K562 (cell line): ENCODE measurements around the gene RPL26. TPM values are rescaled to one million over a fixed set of nuclear protein-coding genes. Genes with fewer than 3 reads are reported as not detected.

Source experiments
- ATAC-seq: fragments of 200-7000 bp; cut with Tn5 transposase; 3 replicates; pipeline ENCODE4 v1.9.1; 2020; ENCODE audit warnings: moderate library complexity
- BruUV-seq: library from RNA; stranded (reverse); fragments of 400-500 nt; replicated peaks from 2 replicates; lab custom pipeline; 2021; lab: Mats Ljungman, UMichigan
- CTCF ChIA-PET: fragments of 300-600 bp; formaldehyde crosslinking; extraction: SDS; loops from one replicate; lab custom pipeline; 2021; ENCODE audit warnings: low intra/inter-chr PET ratio; lab: Yijun Ruan, JAX
- POLR2A ChIA-PET: fragments of 300-600, 350-650 bp; sonication (Branson Sonifier 250); formaldehyde crosslinking; extraction: SDS; loops from one replicate; lab custom pipeline; 2021; ENCODE audit warnings: antibody characterized with exemption, inconsistent platforms; lab: Yijun Ruan, JAX
- DNase-seq, 4 experiments: peaks; one replicate each; pipeline versions ENCODE4 v3.0.0 to v3.0.0-alpha.2; 2011 to 2018; ENCODE audit warnings: low spot score in 3 of 4, mixed read lengths in 3 of 4; ENCODE audit errors: extremely low read depth in 1 of 4
- FAIRE-seq: peaks from 2 replicates; lab custom pipeline; 2011; peaks lifted over from hg19 to GRCh38; lab: Jason Lieb, UNC
- H2AFZ ChIP-seq: 2 replicates; pipeline ENCODE4 v1.6.0; 2011; ENCODE audit warnings: low read depth, low read length, control low read depth, inconsistent platforms
- H3K27ac ChIP-seq: fragments of 200-600 bp; 3 replicates; pipeline ENCODE4 v1.8.0; 2011; ENCODE audit warnings: low read depth, mild to moderate bottlenecking, control low read depth, inconsistent platforms, low read length, moderate library complexity, mixed read lengths; ENCODE audit errors: extremely low read depth
- H3K27me3 ChIP-seq, 2 experiments: fragments of 300-600 bp in 1 of 2; 2 replicates in 1 of 2; 3 replicates in 1 of 2; pipeline versions ENCODE4 v1.6.0 to v1.8.0; 2011; ENCODE audit warnings: inconsistent platforms in 2 of 2, low read length in 2 of 2, mild to moderate bottlenecking in 1 of 2, mixed read lengths in 1 of 2, moderate library complexity in 1 of 2; ENCODE audit not compliant: control insufficient read depth in 2 of 2, insufficient read depth in 2 of 2
- H3K36me3 ChIP-seq: fragments of 300-600 bp; 3 replicates; pipeline ENCODE4 v1.8.0; 2011; ENCODE audit warnings: mild to moderate bottlenecking, low read length, inconsistent platforms; ENCODE audit not compliant: control insufficient read depth, insufficient read depth
- H3K4me1 ChIP-seq, 2 experiments: fragments of 200-600 bp in 1 of 2; replicated peaks in 1 of 2; 2 replicates in 1 of 2; 3 replicates in 1 of 2; pipeline versions ENCODE4 v1.5.1 to v1.8.0; 2011; ENCODE audit warnings: inconsistent platforms in 2 of 2, low read length in 2 of 2, mild to moderate bottlenecking in 1 of 2, mixed read lengths in 1 of 2, moderate library complexity in 1 of 2; ENCODE audit not compliant: control insufficient read depth in 2 of 2, insufficient read depth in 2 of 2
- H3K4me2 ChIP-seq: 2 replicates; pipeline ENCODE4 v1.6.1; 2011; ENCODE audit warnings: low read length, control low read depth, inconsistent platforms, mixed read lengths; ENCODE audit not compliant: insufficient read depth
- H3K4me3 ChIP-seq: fragments of 200-600 bp; sonication (generic), shearing (Covaris generic); 2 replicates; pipeline ENCODE4 v1.5.1; 2016; ENCODE audit warnings: control low read depth, inconsistent platforms
- H3K79me2 ChIP-seq: fragments of 200-600 bp; 3 replicates; pipeline ENCODE4 v1.8.0; 2011; ENCODE audit warnings: low read length, inconsistent platforms; ENCODE audit not compliant: control insufficient read depth, insufficient read depth
- H3K9ac ChIP-seq, 2 experiments: 2 replicates each; pipeline versions ENCODE4 v1.6.0 to v1.6.1; 2011; ENCODE audit warnings: low read depth in 2 of 2, low read length in 2 of 2, control low read depth in 1 of 2, inconsistent platforms in 1 of 2, mild to moderate bottlenecking in 1 of 2, mixed read lengths in 1 of 2; ENCODE audit not compliant: insufficient read depth in 1 of 2
- H3K9me1 ChIP-seq: one replicate; pipeline ENCODE4 v1.6.0; 2011; ENCODE audit warnings: inconsistent platforms, mild to moderate bottlenecking, low read length, moderate library complexity; ENCODE audit not compliant: control insufficient read depth, insufficient read depth
- H3K9me3 ChIP-seq: replicated peaks from 2 replicates; pipeline ENCODE4 v1.5.1; 2011; ENCODE audit warnings: low read depth, low read length, inconsistent platforms; ENCODE audit not compliant: control insufficient read depth, insufficient read depth
- H4K20me1 ChIP-seq: replicated peaks from 2 replicates; pipeline ENCODE4 v1.6.1; 2011; ENCODE audit warnings: low read length, inconsistent platforms, mixed read lengths; ENCODE audit not compliant: control insufficient read depth, insufficient read depth
- NCOA6 ChIP-seq: fragments of 450-650 bp; IDR thresholded peaks from 2 replicates; pipeline ENCODE4 v1.6.1; 2017; ENCODE audit warnings: mild to moderate bottlenecking
- SRSF3 ChIP-seq: fragments of 200-400 bp; formaldehyde crosslinking; IDR thresholded peaks from 2 replicates; pipeline ENCODE4 v1.6.1; 2016; ENCODE audit warnings: mild to moderate bottlenecking, low read length, moderate library complexity; ENCODE audit not compliant: insufficient read depth
- THAP12 ChIP-seq: fragments of 250-450 bp; sonication (Bioruptor Pico); IDR thresholded peaks from 2 replicates; pipeline ENCODE4 v1.9.0; 2021; ENCODE audit warnings: mild to moderate bottlenecking, inconsistent platforms
- ZNF239 ChIP-seq: fragments of 250-450 bp; sonication (Bioruptor Pico); IDR thresholded peaks from 2 replicates; pipeline ENCODE4 v1.4.0; 2020; ENCODE audit warnings: mild to moderate bottlenecking
- ZNF277 ChIP-seq: fragments of 250-450 bp; sonication (Bioruptor Pico); IDR thresholded peaks from 2 replicates; pipeline ENCODE4 v1.8.0; 2022; ENCODE audit warnings: inconsistent platforms, mild to moderate bottlenecking, moderate library complexity, borderline replicate concordance
- ZNF655 ChIP-seq: fragments of 250-450 bp; sonication (Bioruptor Pico); IDR thresholded peaks from 2 replicates; pipeline ENCODE4 v1.5.0; 2021
- WGBS: fragments of 100-300 bp; shearing (Covaris generic); methylation state at CpG from one replicate; pipeline ENCODE4 v1.1.6; 2016; ENCODE audit warnings: low coverage, mixed read lengths; ENCODE audit not compliant: insufficient coverage; ENCODE audit errors: missing lambda C conversion rate; 5-methylcytosine and 5-hydroxymethylcytosine counted together
- in situ Hi-C: fragments of 300-500 bp; cut with MboI; formaldehyde crosslinking; loops from 4 replicates; pipeline ENCODE4 v1.15.0; 2018; ENCODE audit warnings: inconsistent platforms, mixed read lengths
- intact Hi-C: fragments of 100-400 bp; cut with micrococcal nuclease; formaldehyde crosslinking; loops from 2 replicates; pipeline ENCODE4 v1.14.2; 2022
- polyA plus RNA-seq, 8 experiments: library from polyadenylated mRNA; depleted of rRNA in 4 of 8; stranded (reverse) in 5 of 8; unstranded in 3 of 8; fragments of >200 nt; fragmentation: Nextera tagmentation in 2 of 8; fragmentation: Illumina TruSeq in 1 of 8; extraction: Ambion mirVana in 2 of 8; extraction: Trizol in 1 of 8; gene quantifications; 2 replicates each; pipeline versions ENCODE4 v1.2.1 to v1.2.3, GENCODE V29; 2011 to 2014; ENCODE audit warnings: inconsistent platforms in 1 of 8, missing spikeins in 1 of 8
- total RNA-seq, 7 experiments: library from RNA; depleted of rRNA in 6 of 7; stranded (reverse); fragments of >200 nt in 6 of 7; fragmentation: Illumina TruSeq in 2 of 7; extraction: Trizol in 2 of 7; gene quantifications; 2 replicates each; pipeline versions ENCODE4 v1.2.1 to v1.2.3, GENCODE V29; 2011 to 2021; ENCODE audit warnings: low replicate concordance in 1 of 7

RPL26 gene
- total and polyA plus RNA-seq, 9 of the 15 experiments (the other 6 are each of a cell fraction or from before 2014, with no cell fraction given), result 1,474 to 4,074 (median 2,904) TPM

- Histone ChIP-seq H4K20me1 (no peaks in the 10 kb centered on the region), H3K4me1 (peaks cover 5 to 10% of the 10 kb centered on the region in 2 experiments; a peak in 4 of 5 replicates), H3K79me2 (no peaks in the 10 kb centered on the region), H3K36me3 (no peaks in the 10 kb centered on the region), H3K4me2 (no peak overlapping the region), H3K9me3 (no peaks in the 10 kb centered on the region), H3K4me3 (no peak overlapping the region), H3K27me3 (no peaks in the 10 kb centered on the region), H3K9me1 (no peaks in the 10 kb centered on the region), H2AFZ (no peak overlapping the region), H3K9ac (no peak overlapping the region), H3K27ac (no peak overlapping the region)
- in situ Hi-C loops (loop anchor here (10.0 kb wide), 1 partner anchor 349 kb away; the partner anchor contains the start of gene SPDYE4), intact Hi-C loops (no loop called here)
- ATAC-seq (no peak), FAIRE-seq (no peak), DNase-seq (no peak)
- no TSS peak for BruUV-seq
- ChIA-PET POLR2A (interaction anchor here (1.1 kb wide), 1 partner anchor 46 kb away, joined by 4 read pairs; no protein-coding TSS in a partner anchor), CTCF (interaction anchor here (0.7 kb wide), 1 partner anchor 79 kb away, joined by 5 read pairs; no protein-coding TSS in a partner anchor)
- WGBS, result 67% methylated on average over 6 of the region's 11 CpGs
- TF ChIP-seq SRSF3 (no peak), NCOA6 (no peak), ZNF277 (CRISPR knock-in tag) (no peak), THAP12 (no peak), ZNF655 (no peak), ZNF239 (CRISPR knock-in tag) (no peak)
These were observed 22.6 kb upstream of the RPL26 start for GRCh38 chr17:8405499-8406016.
